Osteocyte (in vitro differentiated cells): ENCODE results near the gene MAP4K4. TPM values are rescaled to one million over a fixed set of nuclear protein-coding genes. Genes with fewer than 3 reads are reported as not detected.
A peak's percentile ranks its signal among the peaks of the same experiment; 100 is the strongest.

Source experiments
- DNase-seq: peaks from one replicate; pipeline ENCODE4 v3.0.0; 2021; ENCODE audit warnings: mixed read lengths; ENCODE audit not compliant: unreplicated experiment; ENCODE audit errors: extremely low spot score
- H3K27ac Mint-ChIP-seq: one replicate; pipeline ENCODE4 v1.8.0; 2021; ENCODE audit warnings: mild to moderate bottlenecking, mixed read lengths; ENCODE audit not compliant: unreplicated experiment
- H3K27me3 Mint-ChIP-seq: one replicate; pipeline ENCODE4 v1.8.0; 2021; ENCODE audit warnings: mixed read lengths; ENCODE audit not compliant: unreplicated experiment
- H3K36me3 Mint-ChIP-seq: one replicate; pipeline ENCODE4 v1.8.0; 2021; ENCODE audit warnings: mixed read lengths; ENCODE audit not compliant: unreplicated experiment
- H3K4me1 Mint-ChIP-seq: one replicate; pipeline ENCODE4 v1.8.0; 2021; ENCODE audit warnings: mixed read lengths; ENCODE audit not compliant: unreplicated experiment
- H3K4me3 Mint-ChIP-seq: one replicate; pipeline ENCODE4 v1.8.0; 2021; ENCODE audit warnings: mild to moderate bottlenecking, moderate library complexity, mixed read lengths; ENCODE audit not compliant: unreplicated experiment
- H3K9me3 Mint-ChIP-seq: one replicate; pipeline ENCODE4 v1.8.0; 2021; ENCODE audit warnings: mixed read lengths; ENCODE audit not compliant: unreplicated experiment
- CTCF ChIP-seq: fragments of 200-600 bp; sonication (generic); IDR thresholded peaks from 2 replicates; pipeline ENCODE4 v1.5.0; 2021; ENCODE audit warnings: antibody characterized with exemption, mild to moderate bottlenecking, moderate library complexity
- total RNA-seq: library from RNA; stranded (reverse); gene quantifications from 2 replicates; pipeline ENCODE4 v1.2.1, GENCODE V29; 2021

MAP4K4 gene
- total RNA-seq, 1 donor from 2014 or later, result 126 TPM

- no peak overlapping the region for H3K27ac Mint-ChIP-seq
- TF ChIP-seq CTCF, result no peak
- no peaks in the 10 kb centered on the region for H3K27me3 Mint-ChIP-seq
- no peak overlapping the region for H3K4me3 Mint-ChIP-seq
- no peaks in the 10 kb centered on the region for H3K9me3 Mint-ChIP-seq
- DNase-seq, result no peak
- peaks cover 2% of the 10 kb centered on the region for H3K36me3 Mint-ChIP-seq
- peaks cover 32% of the 10 kb centered on the region for H3K4me1 Mint-ChIP-seq
These were observed 84.4 kb downstream of the MAP4K4 start for GRCh38 chr2:101781791-101782426.

- Mint-ChIP-seq H3K9me3 (no peaks in the 10 kb centered on the region), H3K27me3 (no peaks in the 10 kb centered on the region), H3K27ac (no peak overlapping the region), H3K4me1 (peaks cover 37% of the 10 kb centered on the region), H3K4me3 (no peak overlapping the region), H3K36me3 (peaks cover 2% of the 10 kb centered on the region)
- DNase-seq, result no peak
- no peak for TF ChIP-seq CTCF
These were observed 84.9 kb downstream of the MAP4K4 start for GRCh38 chr2:101782427-101782792.

GRCh38 chr2:101787097-101787496, 89.6 kb downstream of the MAP4K4 start:
- Mint-ChIP-seq H3K27me3 (no peaks in the 10 kb centered on the region), H3K36me3 (peaks cover 16% of the 10 kb centered on the region), H3K4me1 (peaks cover 54% of the 10 kb centered on the region), H3K9me3 (no peaks in the 10 kb centered on the region), H3K27ac (peak overlapping the region; percentile 23), H3K4me3 (no peak overlapping the region)
- DNase-seq, result no peak
- no peak for TF ChIP-seq CTCF

- H3K9me3 Mint-ChIP-seq, result no peaks in the 10 kb centered on the region
- no peaks in the 10 kb centered on the region for H3K27me3 Mint-ChIP-seq
- peaks cover 61% of the 10 kb centered on the region for H3K4me1 Mint-ChIP-seq
- peaks cover 17% of the 10 kb centered on the region for H3K36me3 Mint-ChIP-seq
- TF ChIP-seq CTCF, result no peak
- H3K27ac Mint-ChIP-seq, result no peak overlapping the region
- no peak overlapping the region for H3K4me3 Mint-ChIP-seq
- no peak for DNase-seq
These were observed 91.1 kb downstream of the MAP4K4 start for GRCh38 chr2:101788565-101788964.

- no peak for DNase-seq
- TF ChIP-seq CTCF, result no peak
- Mint-ChIP-seq H3K4me1 (peaks cover 66% of the 10 kb centered on the region), H3K27me3 (no peaks in the 10 kb centered on the region), H3K36me3 (peaks cover 15% of the 10 kb centered on the region), H3K4me3 (no peak overlapping the region), H3K9me3 (no peaks in the 10 kb centered on the region), H3K27ac (peak overlapping the region; percentile 23)
These were observed 91.8 kb downstream of the MAP4K4 start for GRCh38 chr2:101788995-101789970.
